Measurements from ENCODE around the gene CUEDC2.

- TF ChIP-seq, protein P1, sequence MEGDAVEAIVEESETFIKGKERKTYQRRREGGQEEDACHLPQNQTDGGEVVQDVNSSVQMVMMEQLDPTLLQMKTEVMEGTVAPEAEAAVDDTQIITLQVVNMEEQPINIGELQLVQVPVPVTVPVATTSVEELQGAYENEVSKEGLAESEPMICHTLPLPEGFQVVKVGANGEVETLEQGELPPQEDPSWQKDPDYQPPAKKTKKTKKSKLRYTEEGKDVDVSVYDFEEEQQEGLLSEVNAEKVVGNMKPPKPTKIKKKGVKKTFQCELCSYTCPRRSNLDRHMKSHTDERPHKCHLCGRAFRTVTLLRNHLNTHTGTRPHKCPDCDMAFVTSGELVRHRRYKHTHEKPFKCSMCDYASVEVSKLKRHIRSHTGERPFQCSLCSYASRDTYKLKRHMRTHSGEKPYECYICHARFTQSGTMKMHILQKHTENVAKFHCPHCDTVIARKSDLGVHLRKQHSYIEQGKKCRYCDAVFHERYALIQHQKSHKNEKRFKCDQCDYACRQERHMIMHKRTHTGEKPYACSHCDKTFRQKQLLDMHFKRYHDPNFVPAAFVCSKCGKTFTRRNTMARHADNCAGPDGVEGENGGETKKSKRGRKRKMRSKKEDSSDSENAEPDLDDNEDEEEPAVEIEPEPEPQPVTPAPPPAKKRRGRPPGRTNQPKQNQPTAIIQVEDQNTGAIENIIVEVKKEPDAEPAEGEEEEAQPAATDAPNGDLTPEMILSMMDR (conservative IDR thresholded peaks at IDR 0.05 in 1 of 2, IDR thresholded peaks at IDR 0.05 in 1 of 2; ENCODE audit: low read depth in 1 of 2, low read length in 2 of 2) = no peak
- no peak for TF ChIP-seq EZH2 (IDR thresholded peaks at IDR 0.05; ENCODE audit: low read length, missing control alignments)
These were observed 34.9 kb downstream of the CUEDC2 start for GRCh38 chr10:102397222-102398171.

Data from fibroblast of lung (primary cell).